SH-SY5Y (cell line): ENCODE data around the gene GRIP1.

Source experiments
- GATA2 ChIP-seq: IDR thresholded peaks from 2 replicates; pipeline ENCODE4 v1.6.1; 2011; ENCODE audit warnings: mild to moderate bottlenecking, low read depth, low read length
- GATA3 ChIP-seq: IDR thresholded peaks from 2 replicates; pipeline ENCODE4 v1.6.1; 2011; ENCODE audit warnings: low read depth, mild to moderate bottlenecking, low read length, moderate library complexity

DNA sequence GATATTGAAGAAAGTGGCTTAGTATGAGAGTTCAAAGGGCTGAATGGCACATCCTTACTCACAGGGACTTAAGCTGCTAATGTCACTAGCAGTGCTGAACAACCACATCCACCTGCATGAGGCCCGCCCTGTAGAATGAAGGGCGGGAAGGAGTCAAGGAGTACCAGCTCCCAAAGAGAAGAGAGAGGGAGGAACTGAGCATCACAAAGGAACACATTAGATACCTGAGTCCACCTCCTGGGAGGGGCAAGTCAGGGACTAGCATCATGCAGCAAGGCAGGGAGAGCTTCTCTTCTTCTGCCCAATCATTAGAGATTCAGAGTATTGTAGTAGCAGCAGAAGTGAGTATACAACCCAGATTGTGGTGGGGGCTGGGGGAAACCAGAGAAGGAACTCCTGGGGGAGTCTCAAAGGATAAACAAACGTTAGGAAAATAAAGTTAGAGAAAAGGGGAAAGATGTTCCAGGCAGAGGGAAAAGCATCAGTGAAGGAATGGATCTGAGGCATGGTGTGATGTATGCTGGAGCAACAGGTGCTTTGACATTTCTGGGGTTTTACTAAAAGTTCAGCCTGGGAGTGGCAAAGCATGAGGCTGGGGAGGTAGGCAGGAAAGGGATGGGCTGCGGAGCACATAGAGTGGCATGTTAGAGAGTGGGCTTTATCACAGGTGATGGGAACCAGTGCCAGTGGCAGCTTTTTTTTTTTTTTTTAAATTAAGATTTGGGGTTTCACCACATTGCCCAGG lies 21.0 kb upstream of the GRIP1 start:
- no peak for TF ChIP-seq GATA3
- no peak for TF ChIP-seq GATA2
